Lung microvascular endothelial cell (primary cell): ENCODE measurements around the gene TMEM187. TPM values are rescaled to one million over a fixed set of nuclear protein-coding genes. Genes with fewer than 3 reads are reported as not detected.

Experiments
- DNase-seq, 2 donors: peaks; one replicate each; pipeline versions ENCODE4 v3.0.0 to v3.0.0-alpha.2; 2010; ENCODE audit warnings: low read depth in 2 of 2
- total RNA-seq: library from RNA; depleted of rRNA; stranded (reverse); fragments of >200 nt; gene quantifications from 2 replicates; pipeline ENCODE4 v1.2.1, GENCODE V29; 2014

TMEM187 gene
- total RNA-seq, 1 donor from 2014 or later, result 3.2 TPM

GRCh38 chrX:154019061-154019621 lies 46.6 kb downstream of the TMEM187 start:
- peak; percentile 14 to 23 for DNase-seq

DNA sequence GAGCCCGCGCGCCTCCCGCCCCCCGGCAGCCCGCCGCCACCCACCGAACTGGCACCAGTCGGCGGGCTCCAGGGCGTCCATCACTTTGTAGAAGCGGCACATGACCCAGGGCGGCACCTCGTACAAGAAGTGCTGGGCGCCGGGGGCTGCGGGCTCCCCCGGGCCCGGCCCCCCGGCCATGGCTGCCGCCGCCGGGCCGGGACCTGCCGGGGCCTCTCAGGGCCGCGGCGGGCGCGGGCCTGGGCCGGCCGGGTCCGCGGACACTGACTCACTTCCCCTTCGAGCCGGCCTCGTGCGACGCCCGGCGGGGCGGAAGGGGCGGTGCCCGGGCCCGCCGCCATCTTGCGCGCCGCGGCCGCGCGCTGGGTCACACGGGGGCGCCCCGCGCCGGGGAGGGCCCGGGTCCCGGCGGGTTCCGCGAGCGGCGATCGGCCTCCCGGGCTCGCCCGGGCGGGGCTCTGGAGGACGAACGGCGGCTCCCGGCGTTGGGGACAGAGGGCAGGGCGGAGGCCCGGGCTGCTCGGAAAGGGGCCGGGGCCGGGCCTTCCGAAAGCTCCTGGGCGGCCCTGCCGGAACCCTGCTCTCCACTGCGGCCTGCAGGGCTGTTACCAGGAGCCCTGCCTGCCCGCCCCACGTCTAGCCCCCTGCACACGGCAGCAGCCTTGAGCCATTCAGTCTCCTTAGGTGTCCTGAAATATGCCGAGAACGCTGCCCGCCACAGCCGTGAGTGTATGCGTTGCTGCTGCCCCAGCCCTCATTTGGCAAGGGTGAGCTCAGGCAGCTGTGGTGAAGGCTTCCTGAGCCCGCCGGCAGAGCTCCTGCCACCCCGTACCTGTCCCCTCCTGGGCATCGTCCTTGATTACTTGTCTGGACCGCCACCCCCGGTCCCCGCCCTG lies 47.3 kb downstream of the TMEM187 start, which contains the start of gene IRAK1:
Gene IRAK1 (minus strand): TSS at position 270 of the 896 bp plus-strand sequence. CDS start 90 bp downstream, at position 180.
- DNase-seq, result peak; percentile 69 to 77

DNA sequence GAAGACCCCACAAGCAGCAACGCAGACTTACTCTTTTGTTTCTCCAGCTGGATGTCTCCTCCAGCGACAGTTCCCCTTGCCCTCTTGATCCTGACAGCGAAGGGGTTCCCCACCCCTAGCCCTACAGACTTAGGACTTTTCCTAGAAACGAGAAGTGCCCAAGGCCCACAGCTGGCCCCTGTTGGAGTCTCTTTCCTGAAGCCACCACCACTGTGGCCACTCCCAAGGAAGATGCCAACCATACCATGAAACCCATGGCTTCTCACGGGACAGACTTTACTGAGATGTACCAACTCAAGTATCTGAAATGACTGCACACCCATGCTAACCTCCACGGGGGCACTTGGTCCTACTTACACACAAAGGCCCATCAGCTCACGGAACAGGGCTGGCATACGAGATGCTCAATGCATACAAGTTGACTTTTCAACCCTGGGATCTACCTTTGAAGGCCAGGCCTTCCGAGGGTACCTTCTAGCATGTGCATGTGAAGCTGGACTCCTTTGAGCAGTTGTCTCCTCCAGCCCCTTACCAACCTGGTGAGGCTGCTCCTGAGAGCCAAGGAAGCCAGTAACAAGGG lies 48.1 kb downstream of the TMEM187 start:
- DNase-seq, result no peak

GRCh38 chrX:154021131-154021611 lies 48.6 kb downstream of the TMEM187 start:
- peak; percentile 26 to 75 for DNase-seq

- DNase-seq, result no peak
Measured at GRCh38 chrX:154022108-154022507, 49.6 kb downstream of the TMEM187 start.

- no peak for DNase-seq
Measured at GRCh38 chrX:154023276-154024000, 50.9 kb downstream of the TMEM187 start.

DNA sequence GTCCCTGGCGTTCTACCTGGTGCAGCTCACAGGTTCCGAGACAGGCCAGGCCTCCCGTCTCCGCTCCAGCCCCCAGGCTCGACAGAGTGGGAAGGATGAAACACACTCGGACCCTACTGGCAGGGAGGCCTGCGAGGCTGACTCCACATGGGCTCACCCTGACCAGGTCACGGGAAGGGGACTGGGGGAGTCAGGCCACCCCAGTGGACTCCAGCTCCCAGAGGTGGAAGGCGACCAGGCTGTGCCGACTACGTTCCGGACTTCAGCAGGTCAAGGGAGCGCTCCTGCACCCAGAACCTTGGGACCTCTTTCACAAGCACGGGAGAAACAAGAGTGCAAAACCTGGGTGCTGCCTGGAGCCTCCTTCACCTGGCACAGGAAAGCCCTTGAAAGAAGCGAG lies 51.7 kb downstream of the TMEM187 start:
- no peak for DNase-seq

- no peak for DNase-seq
Measured at GRCh38 chrX:154025230-154025629, 52.7 kb downstream of the TMEM187 start.

DNA sequence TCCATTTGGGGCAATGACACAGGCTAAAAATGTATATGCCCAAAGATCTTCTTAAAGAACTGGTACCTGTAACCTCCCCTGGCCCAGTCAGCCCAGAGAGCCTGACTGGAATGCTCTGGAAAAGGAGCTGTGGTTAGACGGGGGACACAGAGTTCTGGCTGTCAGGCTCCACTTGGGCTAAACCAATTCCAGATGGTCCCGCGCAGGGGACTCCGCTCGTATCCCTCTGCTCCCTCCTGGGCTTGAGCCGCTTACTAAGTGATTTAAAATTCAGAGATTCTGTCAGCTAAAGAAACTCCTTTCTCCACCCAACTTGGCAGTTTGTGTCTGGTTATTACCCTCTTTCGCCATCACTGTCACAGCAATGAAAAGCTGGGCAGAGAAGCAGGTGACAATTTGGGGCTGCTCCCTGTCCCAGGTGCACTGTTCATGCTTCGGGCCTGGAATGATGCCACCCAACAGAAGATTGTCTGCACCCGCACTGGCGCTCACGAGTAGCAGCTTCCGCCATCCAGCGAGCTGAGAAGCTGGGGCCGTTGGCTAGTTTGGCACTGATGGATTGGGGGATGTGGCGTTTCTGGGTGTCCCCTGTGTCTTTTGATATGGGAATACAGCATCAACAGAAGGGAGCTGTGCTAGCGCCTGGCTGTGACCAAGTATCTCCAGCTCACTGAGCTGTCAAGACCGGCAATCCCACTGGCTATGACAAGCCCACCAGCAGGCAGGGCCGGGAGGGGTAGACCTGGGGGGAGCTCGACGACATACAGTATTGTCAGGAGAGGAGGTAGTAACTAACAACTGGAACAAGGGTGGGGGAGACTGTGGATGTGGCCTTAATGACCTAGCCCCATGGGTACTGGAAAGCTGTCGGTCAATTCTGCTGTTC lies 53.8 kb downstream of the TMEM187 start:
- DNase-seq, result no peak

DNA sequence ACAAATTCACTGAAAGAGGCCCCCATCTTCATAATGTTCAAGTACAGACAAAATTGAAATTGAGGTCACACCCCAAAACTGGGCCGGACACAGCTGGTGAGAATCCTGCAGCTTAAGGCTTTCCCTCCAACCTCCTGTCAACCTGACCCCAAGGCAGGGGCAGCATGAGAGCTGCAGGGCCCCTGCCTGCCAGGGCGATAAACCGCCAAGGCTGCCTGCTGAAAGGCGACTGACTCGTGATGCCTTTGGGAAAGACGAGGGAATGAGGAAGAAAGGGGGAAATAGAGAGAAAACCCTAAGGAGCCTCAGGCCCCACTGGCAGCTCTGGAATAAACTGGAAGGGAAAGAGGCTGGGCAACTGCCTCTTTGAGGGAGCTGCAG lies 54.5 kb downstream of the TMEM187 start:
- no peak for DNase-seq

DNA sequence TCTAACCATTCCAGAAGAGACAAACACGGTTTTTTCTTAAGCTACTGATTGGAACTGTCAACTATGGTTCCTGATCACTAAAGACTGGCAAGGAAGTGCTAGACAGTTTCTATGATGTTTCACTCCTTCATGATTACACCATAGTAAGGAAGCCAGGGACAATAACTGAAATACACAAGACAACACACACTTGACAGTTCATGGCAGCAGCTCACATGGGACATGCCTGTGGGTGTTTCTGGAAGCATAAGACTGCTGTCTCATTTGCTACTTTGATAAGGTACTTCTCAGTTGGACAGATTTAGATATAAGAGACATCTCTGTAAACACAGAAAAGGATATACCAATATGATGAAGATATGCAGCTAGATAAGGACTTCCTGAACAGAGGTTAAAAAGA lies 55.4 kb downstream of the TMEM187 start:
- DNase-seq, result no peak

DNA sequence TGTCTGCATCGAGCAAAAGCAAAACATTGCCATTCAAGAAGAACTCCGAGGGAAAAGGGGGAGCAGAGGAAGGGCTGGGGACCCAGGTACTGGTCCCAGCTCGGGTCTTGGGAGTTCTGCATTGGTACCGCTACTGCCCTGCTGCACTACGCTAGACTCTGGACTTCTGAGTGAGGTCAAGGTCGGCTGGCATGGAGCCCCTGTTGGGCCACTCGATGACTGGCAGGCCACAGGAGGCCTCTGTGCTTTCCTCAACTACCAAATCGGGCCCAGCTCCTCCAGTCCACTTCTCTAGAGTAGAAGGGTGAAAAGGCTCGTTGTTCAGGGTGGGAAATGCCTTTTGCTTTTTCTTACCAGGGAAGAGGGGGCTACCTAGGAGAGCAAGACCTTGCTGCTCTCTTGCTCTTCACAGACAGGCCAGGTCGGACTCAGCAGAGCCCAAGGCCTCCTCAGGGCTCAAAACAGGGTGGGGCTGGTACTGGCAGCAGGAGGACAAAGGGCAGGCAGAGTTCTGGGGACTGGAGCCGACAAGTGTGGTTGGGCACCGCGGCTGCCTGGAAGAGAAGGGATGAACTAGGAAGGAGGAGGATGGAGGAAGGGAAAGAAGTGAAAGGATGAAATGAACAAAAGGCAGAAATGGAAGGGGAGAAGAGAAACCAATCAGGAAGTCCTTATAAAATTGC lies 56.1 kb downstream of the TMEM187 start:
- no peak for DNase-seq

- DNase-seq, result no peak
Measured at GRCh38 chrX:154029439-154029838, 56.9 kb downstream of the TMEM187 start.

DNA sequence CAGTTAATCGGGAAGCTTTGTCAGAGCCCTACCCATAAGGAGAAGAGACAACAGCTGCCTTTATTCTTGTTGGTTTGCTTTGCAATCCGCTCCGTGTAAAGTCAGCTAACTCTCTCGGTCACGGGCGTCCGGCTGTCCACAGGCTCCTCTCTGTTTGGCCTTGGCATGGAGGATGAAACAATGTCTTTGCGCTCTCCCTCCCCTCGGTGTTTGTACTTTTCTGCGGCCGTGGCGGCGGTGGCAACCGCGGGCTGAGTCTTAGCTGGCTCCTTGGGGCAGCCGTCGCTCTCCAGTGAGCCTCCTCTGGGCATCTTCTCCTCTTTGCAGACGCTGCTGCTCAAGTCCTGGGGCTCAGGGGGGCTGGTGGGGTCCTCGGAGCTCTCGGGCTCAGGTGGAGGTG lies 57.7 kb downstream of the TMEM187 start:
- DNase-seq, result no peak

DNA sequence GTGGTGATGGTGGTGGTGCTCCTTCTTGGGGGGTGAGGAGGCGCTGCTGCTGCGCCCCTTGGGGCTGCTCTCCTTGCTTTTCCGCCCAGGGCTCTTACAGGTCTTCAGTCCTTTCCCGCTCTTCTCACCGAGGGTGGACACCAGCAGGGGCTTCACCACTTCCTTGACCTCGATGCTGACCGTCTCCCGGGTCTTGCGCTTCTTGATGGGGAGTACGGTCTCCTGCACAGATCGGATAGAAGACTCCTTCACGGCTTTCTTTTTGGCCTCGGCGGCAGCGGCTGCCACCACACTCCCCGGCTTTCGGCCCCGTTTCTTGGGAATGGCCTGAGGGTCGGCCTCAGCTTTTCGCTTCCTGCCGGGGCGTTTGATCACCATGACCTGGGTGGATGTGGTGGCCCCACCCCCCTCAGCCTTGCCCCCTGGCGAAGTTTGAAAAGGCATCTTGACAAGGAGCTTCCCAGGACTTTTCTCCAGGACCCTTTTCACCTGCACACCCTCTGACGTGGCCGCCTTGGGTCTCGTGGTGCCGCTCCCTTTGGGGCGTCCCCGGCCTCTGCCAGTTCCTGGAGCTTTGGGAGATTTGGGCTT lies 58.3 kb downstream of the TMEM187 start:
- DNase-seq, result no peak

GRCh38 chrX:154032160-154032559 lies 59.6 kb downstream of the TMEM187 start:
- DNase-seq, result no peak

DNA sequence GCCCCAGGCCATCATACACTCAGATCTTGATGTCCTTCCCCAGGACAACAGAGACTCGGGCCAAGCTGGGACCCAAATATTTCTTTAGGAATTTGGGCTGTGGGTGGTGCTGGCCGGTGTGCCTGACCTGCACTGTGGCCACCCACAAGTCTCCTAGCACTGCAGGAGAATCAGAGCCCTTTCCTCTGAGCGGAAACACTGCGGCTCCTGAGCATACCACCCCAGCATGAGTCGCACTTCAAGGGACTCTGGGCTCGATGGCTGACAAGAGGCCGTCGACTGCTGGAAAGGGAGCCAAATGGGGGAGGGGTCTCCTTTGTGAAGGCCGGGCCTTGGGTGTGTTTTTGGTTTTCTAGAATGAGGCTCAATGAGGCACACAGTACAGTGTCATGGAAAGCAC lies 60.1 kb downstream of the TMEM187 start:
- no peak for DNase-seq
